GM19328 (cell line): ENCODE results near the gene MTHFD1L.

ENCODE experiments used
- ATAC-seq: cut with Tn5 transposase; IDR thresholded peaks from one replicate; pipeline ENCODE4 v1.9.1; 2021; ENCODE audit warnings: mild to moderate bottlenecking, moderate library complexity; ENCODE audit not compliant: unreplicated experiment

MTHFD1L gene

DNA sequence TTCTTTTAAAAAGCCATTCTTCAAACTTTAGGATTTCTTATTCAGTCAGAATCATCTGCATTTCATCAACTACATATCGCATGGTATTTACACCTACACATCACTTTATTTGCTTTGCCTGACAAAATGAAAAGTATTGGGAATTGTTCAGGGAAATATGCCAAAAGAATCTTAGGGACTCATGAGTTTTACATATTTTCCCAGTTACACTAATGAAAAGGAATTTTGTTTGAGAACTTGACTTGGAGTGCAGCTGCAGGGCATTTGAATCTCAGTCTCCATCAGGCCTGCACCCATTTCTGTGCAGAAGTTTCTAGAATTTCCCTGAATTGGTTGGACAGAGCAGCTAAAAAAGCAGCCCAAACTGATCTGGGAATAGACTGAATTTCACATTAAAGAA is 65.3 kb downstream of the MTHFD1L start:
- ATAC-seq = no peak

DNA sequence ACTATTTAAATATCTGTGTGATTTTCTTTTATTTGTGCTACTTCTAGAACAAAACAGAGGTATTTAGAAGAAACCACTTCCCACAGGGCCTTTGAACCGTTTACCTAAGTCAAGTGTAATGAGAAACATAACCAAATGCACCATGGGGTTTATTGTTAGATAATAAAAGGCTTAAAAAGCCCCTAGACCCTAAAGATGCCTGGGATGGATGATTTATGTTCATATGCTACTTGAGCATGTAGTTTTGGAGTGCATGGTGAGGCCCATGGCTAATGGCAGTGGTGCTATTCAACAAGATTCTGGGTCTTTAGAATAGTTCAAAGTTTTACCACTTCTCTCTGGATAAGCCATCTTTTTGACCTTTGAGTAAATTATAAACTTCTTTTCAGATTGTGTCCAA is 65.9 kb downstream of the MTHFD1L start:
- ATAC-seq = no peak

DNA sequence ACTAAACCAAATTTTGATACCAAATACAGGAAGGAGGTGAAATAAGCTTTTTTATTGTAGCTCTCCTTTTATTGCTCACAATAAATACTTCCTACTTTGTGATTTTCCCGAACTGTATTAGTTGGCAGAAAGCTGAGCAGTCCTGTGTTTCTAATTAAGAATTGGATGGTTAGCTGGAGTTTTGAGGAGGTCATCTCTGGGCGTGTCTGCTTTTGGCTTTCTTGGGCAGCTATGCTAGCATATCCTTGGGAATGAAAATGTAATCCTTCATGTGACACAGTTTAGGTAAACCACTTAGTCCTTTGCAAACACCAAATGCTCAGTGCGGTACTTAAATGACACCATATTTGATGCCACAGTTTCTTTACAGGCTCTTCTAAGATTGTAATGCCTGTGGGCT is 67.5 kb downstream of the MTHFD1L start:
- ATAC-seq = no peak

DNA sequence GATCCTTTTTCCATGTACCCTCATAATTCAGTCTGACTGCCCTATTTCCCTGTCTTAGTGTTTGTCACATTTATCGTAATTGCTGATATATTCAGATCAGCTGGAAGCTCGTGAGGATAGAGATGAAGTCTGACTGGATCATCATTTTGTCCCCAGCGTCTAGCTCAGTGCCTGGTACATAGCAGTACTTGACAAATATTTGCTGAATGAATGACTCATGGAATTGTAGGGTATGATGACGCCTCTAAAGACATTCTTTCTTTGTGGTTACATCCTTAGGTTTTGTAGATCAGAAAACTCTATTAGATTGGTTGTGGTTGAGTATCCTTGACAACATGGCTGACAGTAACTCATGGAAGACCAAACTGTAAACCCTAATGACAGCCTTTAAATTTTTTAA is 68.9 kb downstream of the MTHFD1L start:
- ATAC-seq = no peak

DNA sequence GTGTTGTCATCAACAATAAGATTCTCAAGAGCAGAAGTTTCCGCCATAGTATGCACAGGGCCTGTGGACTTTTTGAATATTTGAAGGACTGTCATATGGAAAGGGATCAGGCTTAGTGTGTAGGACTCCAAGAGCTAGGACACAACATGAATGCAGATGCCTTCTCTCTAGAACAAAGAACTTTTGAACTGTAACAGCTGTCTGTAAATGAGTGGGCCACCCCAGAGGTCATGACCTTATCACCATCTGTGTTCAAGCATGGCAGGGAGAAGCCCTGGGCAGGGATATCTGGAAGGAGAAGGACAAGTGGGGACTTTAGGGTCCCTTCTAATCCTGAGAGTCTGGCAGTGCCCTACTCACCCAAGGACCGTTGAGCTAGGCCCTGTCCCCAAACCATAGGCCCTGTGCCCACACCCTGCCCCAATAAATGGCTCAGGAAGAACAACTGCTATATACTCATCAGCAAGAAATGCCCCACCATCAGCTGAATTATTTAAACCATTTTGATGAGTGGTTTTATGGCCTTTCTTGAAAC is 70.6 kb downstream of the MTHFD1L start:
- no peak for ATAC-seq

DNA sequence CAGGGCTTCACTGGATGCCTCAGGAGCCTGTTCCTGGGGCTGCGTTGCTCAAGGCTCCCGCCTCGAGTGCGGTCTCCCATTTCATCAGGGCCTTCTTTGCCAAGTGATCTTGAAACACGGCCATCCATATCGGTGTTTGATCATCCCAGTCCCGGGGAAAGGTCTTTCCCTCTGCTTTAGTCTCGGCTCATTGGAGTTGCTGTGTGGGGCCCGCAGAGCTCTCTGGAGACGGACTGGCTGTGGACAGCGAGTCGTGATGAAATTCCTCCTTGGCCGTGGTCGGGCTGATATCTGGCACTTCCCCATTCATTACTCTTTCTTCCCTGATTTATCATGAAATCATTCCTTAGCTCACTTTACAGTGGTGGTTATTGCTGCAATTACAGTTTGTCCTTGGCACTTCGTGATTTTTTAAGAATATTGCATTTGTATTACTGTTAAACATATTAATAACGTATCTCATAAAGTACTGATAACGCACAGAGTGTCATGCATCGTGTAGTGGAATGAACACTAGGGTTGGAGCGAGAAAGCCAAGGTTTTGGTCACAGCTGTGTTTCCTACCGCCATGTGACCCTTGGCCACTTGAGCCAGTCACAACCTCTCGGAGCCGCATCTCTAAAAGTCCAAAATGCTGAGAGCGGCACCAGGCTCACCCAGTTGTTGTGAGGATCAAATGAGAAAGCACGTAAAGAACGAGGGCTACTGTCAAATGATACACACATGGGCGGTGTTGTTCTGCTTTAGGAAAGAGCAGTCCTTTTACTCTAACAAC is 71.8 kb downstream of the MTHFD1L start:
- no peak for ATAC-seq

DNA sequence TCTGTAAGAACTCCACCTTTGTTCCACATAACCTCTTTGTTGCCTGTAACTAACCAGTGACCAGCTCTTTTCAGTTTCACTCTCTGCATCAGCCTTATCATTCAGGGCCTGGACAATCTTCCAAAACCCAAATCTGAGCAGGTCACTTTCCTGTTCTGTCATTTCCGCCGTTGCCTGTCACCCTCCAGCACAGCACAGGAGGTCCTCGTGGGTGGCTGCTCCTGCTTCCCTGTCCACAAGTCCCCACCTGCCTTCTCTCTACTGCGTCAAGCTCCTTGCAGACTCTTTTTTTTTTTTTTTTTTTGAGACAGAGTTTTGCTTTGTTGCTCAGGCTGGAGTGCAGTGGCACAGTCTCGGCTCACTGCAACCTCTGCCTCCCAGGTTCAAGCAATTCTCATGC is 73.9 kb downstream of the MTHFD1L start:
- ATAC-seq = no peak

DNA sequence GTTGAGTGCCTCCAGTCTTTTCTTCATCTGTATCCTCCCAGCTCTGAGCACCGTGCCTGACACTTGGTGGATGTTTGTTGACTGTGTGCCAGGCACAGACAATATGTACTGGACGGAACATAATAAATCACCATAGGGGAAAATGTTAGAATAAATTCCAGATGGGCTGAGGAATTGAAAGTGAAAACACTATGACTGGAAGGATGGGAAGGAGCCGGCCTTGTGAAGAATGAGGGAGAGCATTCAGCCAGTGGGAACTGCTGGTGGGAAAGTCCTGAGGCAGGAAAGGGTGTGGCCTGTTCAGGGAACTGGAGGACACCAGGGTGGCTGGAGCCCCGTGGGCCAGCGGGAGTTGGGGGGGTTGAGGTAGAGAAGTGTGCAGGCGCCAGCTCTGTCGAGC is 75.4 kb downstream of the MTHFD1L start:
- no peak for ATAC-seq

DNA sequence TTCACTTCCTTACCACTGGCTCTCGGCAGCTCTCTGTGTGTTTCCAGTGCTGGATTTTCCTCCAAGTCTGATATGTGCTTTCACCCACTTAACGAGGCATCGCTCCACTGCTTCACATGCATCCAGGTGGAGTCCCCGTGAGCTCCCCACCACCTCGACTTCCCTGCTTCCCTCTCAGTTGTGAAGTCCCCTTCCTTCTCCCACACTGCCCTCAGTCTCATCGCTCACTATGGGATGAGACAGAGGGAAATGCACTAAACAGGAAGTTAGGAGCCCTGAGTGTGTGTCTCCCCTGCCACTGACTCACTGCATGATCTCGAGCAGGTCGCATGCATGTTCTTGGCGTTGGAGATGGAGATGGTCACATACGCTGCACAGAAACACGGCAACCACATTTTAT is 84.0 kb downstream of the MTHFD1L start:
- no peak for ATAC-seq

DNA sequence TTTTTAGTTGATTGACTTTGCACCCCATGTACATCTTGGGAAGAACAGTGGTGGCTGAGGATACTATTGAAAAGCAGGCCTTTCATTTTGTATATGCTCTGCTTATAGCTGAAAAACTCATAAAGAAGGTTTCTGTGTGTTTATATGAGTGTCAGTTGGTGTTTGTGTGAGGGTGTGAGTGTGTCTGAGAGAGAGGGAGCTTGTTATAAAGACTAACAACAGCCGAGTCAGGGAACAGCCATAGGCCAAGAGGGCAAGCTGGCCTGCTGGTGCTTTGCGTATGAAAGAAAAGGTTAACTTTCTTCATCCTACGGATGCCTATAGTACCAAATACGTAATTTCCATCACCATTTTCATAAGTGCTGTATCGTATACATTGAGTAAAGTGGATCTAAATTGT is 88.3 kb downstream of the MTHFD1L start:
- no peak for ATAC-seq

DNA sequence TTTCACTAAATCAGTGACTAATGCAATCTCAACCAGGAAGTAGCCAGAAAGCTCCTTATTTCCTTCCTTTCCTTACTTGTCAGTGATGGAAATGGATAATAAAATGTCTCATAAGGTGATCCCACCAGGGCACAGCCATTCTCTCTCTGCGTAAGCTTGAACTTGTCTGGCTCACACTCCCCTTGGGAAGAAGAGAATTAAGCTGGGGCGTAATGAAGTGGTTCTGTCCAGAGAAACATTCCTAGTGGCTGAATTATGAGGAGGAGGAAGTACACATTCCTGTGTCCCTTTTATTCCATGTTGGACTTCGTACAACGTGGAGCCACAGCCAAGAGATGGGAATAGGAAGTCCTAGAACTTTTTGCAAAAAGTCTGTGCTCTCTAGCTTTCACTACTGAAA is 93.7 kb downstream of the MTHFD1L start:
- no peak for ATAC-seq

DNA sequence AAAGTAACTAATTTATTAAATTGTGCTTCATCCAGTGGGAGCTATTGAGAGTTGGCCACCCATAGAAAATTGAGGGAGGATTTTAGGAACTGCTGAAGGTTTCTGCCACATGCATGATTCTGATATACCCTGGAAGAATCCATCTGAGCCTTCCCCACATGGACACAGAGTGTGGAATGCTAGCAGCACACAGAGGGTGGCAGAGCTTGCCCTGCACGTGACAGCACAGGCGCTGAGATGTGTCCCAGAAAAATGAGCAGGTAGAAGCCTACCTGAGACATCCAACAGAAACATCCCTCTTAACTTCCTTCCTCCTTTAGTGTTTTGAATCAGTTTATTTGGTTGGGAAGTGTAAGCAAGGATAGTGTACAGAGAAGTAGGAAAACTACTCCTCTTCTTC is 96.9 kb downstream of the MTHFD1L start:
- no peak for ATAC-seq

DNA sequence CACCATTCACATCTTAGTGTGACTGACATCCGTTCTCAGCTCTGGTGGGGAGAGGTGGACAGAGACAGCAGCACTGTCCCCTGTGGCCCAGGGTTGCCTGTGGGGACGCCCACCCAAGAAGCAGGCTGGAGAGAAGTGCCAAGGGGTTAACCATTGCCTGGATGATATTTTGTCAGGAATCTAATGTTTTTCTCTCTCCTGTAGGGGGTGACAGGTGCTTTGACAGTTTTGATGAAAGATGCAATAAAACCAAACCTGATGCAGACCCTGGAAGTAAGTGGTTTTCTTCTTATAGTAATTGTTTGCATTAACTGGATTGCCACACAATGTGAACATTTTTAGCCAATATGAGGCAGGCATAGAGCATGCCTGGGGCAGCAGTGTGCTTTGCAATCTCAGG is 99.3 kb downstream of the MTHFD1L start:
- ATAC-seq = no peak

DNA sequence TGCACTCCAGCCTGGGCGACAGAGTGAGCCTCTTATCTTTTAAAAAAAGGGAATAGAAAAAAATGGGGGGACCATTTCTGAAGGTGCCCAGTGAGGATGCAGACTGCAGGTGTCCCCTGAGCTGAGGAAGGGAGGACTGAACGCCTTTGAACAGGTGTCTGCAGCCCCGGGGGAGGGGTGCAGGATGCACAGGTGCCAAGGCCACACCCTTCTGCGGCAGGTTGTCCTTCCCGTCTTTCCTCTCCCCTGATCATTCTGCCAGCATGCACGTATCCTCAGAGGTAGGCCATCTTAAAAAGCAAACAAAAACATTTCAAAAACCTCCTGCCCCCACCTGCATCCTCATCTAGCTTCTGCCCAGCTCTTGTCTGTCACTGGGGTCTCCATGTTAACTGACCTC is 101.3 kb downstream of the MTHFD1L start:
- ATAC-seq = no peak

DNA sequence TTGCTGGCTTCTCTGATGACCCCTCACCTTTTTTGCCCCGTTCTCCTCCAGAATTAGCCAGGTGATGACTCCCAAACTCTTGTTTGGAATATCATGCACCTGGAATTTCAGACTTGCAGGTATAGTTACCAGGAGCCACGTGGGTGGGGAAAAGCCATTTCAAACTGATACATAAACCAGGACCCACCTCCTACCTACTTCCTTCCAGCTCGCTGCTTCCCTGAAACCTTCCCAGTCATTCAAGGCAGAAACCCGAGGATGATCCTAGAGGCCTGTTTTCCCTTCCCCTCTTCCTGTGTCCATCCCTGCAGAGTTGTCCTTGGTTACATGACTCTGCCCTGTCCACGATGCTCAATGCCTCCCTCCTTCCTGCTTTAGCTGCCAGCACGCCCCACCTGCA is 101.9 kb downstream of the MTHFD1L start:
- no peak for ATAC-seq

DNA sequence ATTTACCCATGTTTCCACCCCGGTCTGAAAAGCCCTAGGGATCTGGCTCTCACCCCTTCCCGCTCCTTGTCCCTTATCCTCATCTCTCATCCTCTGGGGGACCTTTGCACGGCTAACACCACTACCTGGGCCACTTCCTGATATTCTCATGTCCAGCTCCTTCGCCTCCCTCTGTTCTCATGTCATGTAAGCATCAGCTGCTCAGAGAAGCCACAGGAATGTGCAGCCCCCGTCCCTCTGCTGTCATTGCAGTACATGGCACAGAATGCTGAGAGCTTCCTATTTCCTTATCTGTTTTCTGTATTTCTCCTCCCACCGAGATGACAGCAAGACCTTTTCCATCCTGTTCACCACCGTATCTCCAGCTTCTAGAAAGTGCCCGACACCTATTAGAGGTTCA is 102.4 kb downstream of the MTHFD1L start:
- no peak for ATAC-seq

DNA sequence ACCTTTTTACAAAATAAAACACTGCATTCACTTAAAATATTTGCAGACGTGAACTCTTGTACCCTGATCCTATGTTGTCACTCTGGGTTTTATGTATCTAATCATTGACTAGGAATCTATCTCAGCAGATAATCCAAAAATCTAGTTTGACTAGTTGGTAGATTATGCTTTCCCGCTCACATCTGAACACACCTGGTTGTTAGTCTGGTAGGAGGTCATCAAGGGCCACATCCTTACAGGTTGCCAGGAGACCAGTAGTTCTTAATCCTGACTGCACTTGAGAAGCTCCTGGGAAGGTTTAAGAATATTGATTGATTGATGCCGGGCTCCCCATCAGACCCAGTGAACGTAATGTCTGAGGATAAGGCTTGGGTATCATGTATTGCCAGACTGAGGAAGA is 104.4 kb downstream of the MTHFD1L start:
- ATAC-seq = no peak

DNA sequence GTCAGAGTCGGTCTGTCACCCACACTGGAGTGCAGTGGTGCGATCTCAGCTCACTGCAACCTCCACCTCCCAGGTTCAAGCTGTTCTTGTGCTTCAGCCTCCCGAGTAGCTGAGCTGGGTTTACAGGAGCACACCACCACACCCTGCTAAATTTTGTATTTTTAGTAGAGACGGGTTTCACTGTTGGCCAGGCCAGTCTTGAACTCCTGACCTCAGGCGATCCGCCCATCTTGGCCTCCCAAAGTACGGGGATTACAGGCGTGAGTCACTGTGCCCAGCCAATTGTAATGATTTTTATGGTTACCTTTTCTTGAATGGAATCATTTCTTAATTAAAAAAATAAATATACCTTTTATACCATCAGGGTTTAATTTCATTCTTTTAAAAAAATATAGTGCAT is 105.7 kb downstream of the MTHFD1L start:
- ATAC-seq = no peak

DNA sequence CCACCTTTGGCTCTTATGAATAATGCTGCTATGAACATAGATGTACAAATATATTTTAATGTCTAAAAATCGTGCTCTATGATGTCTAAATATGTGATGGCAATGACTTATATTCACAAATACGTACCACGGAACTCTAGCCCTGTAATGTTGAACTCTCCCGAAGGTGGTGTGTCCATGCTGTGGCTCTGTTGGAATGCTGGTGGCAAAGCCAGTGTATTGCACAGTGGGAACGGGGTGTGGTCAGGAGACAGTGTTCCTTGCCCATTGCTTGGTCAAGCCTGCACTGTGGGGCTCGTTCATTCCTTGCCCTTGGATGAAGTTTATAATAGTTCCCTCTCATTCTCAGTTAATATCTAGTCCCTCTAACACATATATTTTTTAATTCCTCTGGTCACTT is 109.6 kb downstream of the MTHFD1L start:
- no peak for ATAC-seq

DNA sequence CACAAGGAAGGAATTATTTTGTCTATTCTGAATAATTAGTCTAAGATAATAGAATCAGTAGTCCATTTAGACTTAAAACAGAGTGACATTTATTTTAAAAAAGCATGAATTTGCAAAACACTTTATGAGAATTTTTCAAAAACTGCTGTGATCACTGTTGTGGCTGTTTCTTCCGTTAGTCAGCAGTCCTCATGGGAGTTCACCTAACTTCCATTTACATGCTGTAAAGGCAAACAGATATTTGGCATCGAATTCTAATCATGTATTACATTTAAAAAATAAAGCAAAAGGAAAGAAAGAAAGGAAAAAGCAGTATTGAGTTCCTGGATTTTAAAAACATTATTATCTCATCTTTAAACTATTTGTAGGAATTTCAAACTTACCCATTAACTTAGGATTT is 111.8 kb downstream of the MTHFD1L start:
- no peak for ATAC-seq

DNA sequence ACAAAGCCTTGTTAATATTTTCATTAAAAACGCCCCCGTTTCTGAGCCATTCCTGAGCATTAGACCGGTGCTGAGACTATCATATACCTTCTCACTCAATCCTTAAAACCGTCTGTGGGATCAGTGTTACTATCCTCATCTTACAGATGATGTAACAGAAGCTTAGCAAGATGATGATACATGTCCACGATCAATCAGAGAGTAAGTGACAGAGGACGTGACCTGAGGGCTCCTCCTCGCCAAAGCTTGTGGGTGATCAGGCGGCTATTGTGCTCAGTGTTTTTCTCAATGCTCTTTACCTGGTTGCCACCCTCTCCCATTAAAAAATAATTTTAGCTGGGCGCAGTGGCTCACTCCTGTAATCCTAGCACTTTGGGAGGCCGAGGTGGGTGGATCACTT is 113.1 kb downstream of the MTHFD1L start:
- ATAC-seq = no peak

DNA sequence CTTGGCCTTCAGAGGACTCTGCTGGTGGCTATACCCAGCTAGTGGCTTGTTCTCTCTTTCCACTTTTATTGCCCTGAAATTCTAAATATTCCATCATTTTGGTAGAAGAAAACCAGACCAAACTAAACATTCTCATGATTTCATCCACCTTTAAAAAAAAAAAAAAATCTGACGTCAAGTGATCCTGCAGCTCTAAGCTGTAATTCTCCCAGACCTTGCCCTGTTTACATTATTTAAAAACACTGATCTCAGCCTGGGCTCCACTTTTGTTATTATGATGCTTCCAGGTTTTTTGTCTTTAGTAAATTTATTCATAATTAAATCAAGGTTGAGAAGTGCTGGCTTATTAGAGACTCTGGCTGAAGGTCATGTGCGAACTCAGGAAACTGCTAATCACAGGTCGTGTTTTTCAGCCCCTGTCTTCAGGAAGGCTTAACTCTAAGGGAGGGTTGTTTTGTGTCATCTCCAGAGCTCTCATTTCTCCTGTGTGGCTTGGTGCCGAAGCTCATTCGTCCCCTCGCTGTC is 114.4 kb downstream of the MTHFD1L start:
- no peak for ATAC-seq

DNA sequence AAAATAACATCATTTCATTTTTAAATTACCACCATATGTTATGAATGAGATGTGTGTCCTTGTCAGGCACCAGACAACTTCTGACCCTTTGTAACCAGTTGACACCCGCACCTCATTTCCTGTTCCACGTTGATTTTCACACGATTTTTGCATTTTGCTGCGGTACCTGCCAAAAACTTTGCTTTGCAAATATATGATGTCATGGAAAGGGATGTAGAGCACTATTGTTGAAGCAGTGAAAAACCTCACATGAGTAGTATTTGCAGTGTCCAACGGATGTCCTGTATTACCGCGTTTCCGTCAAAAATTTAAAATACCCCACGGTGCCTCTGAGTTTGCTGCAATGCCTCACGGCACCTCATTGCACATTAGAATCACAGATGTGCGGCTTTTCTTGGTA is 115.6 kb downstream of the MTHFD1L start:
- ATAC-seq = peak; percentile 63
